Smooth muscle cell (in vitro differentiated cells): ENCODE data around the gene MCM10. TPM values are rescaled to one million over a fixed set of nuclear protein-coding genes. Genes with fewer than 3 reads are reported as not detected.

Experiments
- DNase-seq: peaks from one replicate; lab custom pipeline; 2025; ENCODE audit not compliant: unreplicated experiment; lab: John Stamatoyannopoulos, UW
- H2AFZ ChIP-seq: fragments of 200-600 bp; sonication (generic); 2 replicates; pipeline ENCODE4 v1.6.0; 2016; ENCODE audit warnings: antibody characterized with exemption, low read depth, mild to moderate bottlenecking
- H3F3A ChIP-seq: fragments of 200-600 bp; sonication (generic); 2 replicates; pipeline ENCODE4 v1.6.0; 2017; ENCODE audit warnings: antibody characterized with exemption, low read depth
- H3K27ac ChIP-seq: fragments of 200-600 bp; sonication (generic); 2 replicates; pipeline ENCODE4 v1.5.1; 2016; ENCODE audit warnings: low read depth, mild to moderate bottlenecking
- H3K27me3 ChIP-seq: fragments of 200-600 bp; sonication (generic); 2 replicates; pipeline ENCODE4 v1.6.1; 2016; ENCODE audit warnings: low read depth, mild to moderate bottlenecking
- H3K36me3 ChIP-seq: fragments of 200-600 bp; sonication (generic); 2 replicates; pipeline ENCODE4 v1.5.1; 2016; ENCODE audit warnings: low read depth
- H3K4me1 ChIP-seq: fragments of 200-600 bp; sonication (generic); 2 replicates; pipeline ENCODE4 v1.5.1; 2016; ENCODE audit warnings: low read depth
- H3K4me2 ChIP-seq: fragments of 200-600 bp; sonication (generic); 2 replicates; pipeline ENCODE4 v1.6.0; 2016; ENCODE audit warnings: mild to moderate bottlenecking
- H3K4me3 ChIP-seq: fragments of 200-600 bp; sonication (generic); 2 replicates; pipeline ENCODE4 v1.5.1; 2016; ENCODE audit warnings: mild to moderate bottlenecking
- H3K79me2 ChIP-seq: fragments of 200-600 bp; sonication (generic); 2 replicates; pipeline ENCODE4 v1.6.0; 2016; ENCODE audit warnings: low read depth, mild to moderate bottlenecking
- H3K9ac ChIP-seq: fragments of 200-600 bp; sonication (generic); 2 replicates; pipeline ENCODE4 v1.6.0; 2016; ENCODE audit warnings: low read depth
- H3K9me3 ChIP-seq: fragments of 200-600 bp; sonication (generic); replicated peaks from 2 replicates; pipeline ENCODE4 v1.5.1; 2016; ENCODE audit warnings: low read depth
- H4K20me1 ChIP-seq: fragments of 200-600 bp; sonication (generic); 2 replicates; pipeline ENCODE4 v1.6.0; 2016; ENCODE audit warnings: low read depth
- CTCF ChIP-seq: fragments of 200-600 bp; sonication (generic); IDR thresholded peaks from 2 replicates; pipeline ENCODE4 v1.5.1; 2017; ENCODE audit warnings: borderline replicate concordance, mild to moderate bottlenecking, antibody characterized with exemption; ENCODE audit not compliant: insufficient read depth, poor library complexity, severe bottlenecking
- WGBS: methylation state at CpG from one replicate; pipeline ENCODE4 v1.1.7; 2016; ENCODE audit warnings: low lambda C conversion rate; 5-methylcytosine and 5-hydroxymethylcytosine counted together
- polyA plus RNA-seq: library from polyadenylated mRNA; unstranded; fragments of >200 nt; fragmentation: Nextera tagmentation; extraction: Ambion mirVana; gene quantifications from 2 replicates; pipeline ENCODE4 v1.2.1, GENCODE V29; 2016
- total RNA-seq: library from RNA; depleted of rRNA; stranded (reverse); fragments of >200 nt; gene quantifications from 2 replicates; pipeline ENCODE4 v1.2.3, GENCODE V29; 2014

MCM10 gene
- total and polyA plus RNA-seq, 2 experiments from 2014 or later = 3.5 to 5.7 TPM

- TF ChIP-seq CTCF = no peak
- Histone ChIP-seq H3K9ac (no peak overlapping the region), H4K20me1 (no peaks in the 10 kb centered on the region), H2AFZ (no peak overlapping the region), H3K79me2 (no peaks in the 10 kb centered on the region), H3K4me2 (no peak overlapping the region), H3F3A (no peaks in the 10 kb centered on the region), H3K27ac (no peak overlapping the region), H3K36me3 (no peaks in the 10 kb centered on the region), H3K4me3 (no peak overlapping the region), H3K4me1 (no peaks in the 10 kb centered on the region), H3K9me3 (no peaks in the 10 kb centered on the region), H3K27me3 (no peaks in the 10 kb centered on the region)
- WGBS = 65% methylated on average over 12 of the region's 12 CpGs
- no peak for DNase-seq
Observed at GRCh38 chr10:13219685-13220670, 58.6 kb downstream of the MCM10 start.

GRCh38 chr10:13221572-13221971 lies 60.2 kb downstream of the MCM10 start:
- no peak for TF ChIP-seq CTCF
- no peaks in the 10 kb centered on the region for H3K79me2 ChIP-seq
- H3K27me3 ChIP-seq = no peaks in the 10 kb centered on the region
- no peaks in the 10 kb centered on the region for H3K9me3 ChIP-seq
- no peaks in the 10 kb centered on the region for H4K20me1 ChIP-seq
- no peak overlapping the region for H3K9ac ChIP-seq
- no peak overlapping the region for H2AFZ ChIP-seq
- no peaks in the 10 kb centered on the region for H3F3A ChIP-seq
- WGBS = 97% methylated on average over 8 of the region's 8 CpGs
- no peak overlapping the region for H3K4me2 ChIP-seq
- no peaks in the 10 kb centered on the region for H3K4me1 ChIP-seq
- DNase-seq = no peak
- no peak overlapping the region for H3K27ac ChIP-seq
- no peaks in the 10 kb centered on the region for H3K36me3 ChIP-seq
- no peak overlapping the region for H3K4me3 ChIP-seq

GRCh38 chr10:13222151-13222550 lies 60.8 kb downstream of the MCM10 start:
- Histone ChIP-seq H3K79me2 (no peaks in the 10 kb centered on the region), H2AFZ (no peak overlapping the region), H3K27me3 (no peaks in the 10 kb centered on the region), H3F3A (no peaks in the 10 kb centered on the region), H3K4me3 (no peak overlapping the region), H4K20me1 (no peaks in the 10 kb centered on the region), H3K4me2 (no peak overlapping the region), H3K4me1 (no peaks in the 10 kb centered on the region), H3K36me3 (no peaks in the 10 kb centered on the region), H3K9ac (no peak overlapping the region), H3K27ac (no peak overlapping the region), H3K9me3 (no peaks in the 10 kb centered on the region)
- TF ChIP-seq CTCF = no peak
- 95% methylated on average over 6 of the region's 6 CpGs for WGBS
- no peak for DNase-seq
